GM21367 (cell line): ENCODE results near the gene CAB39.
"Not testable (repeated sequence)": the region's sequence is repeated elsewhere in the genome, so short reads cannot be mapped to it uniquely, and the experiment has no call there.

Experiments used
- ATAC-seq: cut with Tn5 transposase; IDR thresholded peaks from one replicate; pipeline ENCODE4 v1.9.1; 2021; ENCODE audit not compliant: unreplicated experiment

CAB39 gene

DNA sequence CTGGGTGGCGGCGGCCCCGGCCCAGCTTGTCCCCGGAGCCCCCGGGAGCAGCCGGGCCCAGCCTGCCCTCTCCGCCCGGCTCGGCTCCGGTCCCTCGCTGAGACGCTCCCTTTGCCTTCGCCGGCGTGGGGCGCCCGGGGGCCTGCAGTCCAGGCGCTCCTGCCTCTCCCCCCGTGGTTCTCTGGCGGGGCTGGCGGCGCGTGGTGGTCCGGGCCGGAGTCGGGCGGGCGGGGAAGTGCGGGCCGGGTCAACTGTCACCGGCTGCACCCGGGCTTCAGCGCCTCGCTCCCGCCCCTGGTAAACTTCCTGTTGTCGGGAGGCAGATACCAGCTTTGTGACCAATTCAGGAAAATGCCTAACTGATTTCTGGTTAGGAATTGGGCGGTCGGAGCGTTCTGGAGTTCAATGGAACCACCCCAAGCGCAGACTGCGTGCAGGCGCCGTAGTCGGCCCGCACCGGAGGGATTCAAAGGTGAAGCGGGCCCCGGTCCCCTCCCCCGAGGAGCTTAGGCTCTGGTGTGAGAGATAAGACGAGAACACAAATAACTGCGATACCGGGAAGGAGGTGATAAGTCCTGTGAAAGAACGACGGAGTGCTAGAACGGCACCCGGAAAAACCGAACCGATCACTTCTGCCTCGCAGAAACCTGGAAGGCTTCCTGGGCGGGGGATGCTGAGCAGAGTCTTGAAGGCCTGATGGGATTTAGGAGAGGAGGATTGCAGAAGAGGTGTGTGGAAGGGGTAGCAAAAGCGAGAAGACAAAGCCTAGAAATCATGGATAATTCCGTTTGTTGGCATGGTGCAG is 891 bp downstream of the CAB39 start:
- ATAC-seq = peak; percentile 9

DNA sequence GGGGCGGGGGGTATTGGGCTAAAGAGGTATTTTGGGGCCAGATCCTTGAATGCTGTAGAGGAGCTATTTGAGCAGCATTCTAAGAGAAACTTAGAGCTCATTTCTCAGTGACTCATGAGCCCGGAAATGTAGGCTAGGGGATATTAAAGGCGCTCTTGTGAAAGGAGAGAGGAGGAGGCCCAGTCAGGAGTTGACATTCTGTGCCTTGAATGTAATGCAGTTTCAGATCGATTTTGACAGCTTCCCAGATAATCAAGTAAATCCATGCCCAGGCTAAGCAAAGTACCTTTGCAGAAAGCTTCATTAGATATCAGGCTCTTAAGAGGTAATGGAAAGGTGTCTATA is 1.5 kb downstream of the CAB39 start:
- ATAC-seq = no peak

GRCh38 chr2:230715201-230715600 is 2.6 kb downstream of the CAB39 start:
- no peak for ATAC-seq

DNA sequence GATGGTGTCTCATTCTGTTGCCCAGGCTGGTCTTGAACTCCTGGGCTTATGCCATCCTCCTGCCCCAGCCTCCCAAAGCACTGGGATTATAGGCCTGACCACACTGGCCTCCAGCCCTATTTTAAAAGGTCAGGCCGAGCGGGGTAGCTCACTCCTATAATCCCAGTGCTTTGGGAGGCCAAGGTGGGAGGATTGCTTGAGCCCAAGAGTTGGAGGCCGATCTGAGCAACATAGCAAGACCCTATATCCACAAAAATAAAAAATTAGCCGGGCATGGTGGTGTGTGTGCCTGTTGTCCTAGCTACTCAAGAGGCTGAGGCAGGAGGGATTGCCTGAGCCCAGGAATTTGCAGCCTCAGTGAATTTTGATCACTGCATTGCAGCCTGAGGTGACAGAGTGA is 3.9 kb downstream of the CAB39 start:
- ATAC-seq = no peak

DNA sequence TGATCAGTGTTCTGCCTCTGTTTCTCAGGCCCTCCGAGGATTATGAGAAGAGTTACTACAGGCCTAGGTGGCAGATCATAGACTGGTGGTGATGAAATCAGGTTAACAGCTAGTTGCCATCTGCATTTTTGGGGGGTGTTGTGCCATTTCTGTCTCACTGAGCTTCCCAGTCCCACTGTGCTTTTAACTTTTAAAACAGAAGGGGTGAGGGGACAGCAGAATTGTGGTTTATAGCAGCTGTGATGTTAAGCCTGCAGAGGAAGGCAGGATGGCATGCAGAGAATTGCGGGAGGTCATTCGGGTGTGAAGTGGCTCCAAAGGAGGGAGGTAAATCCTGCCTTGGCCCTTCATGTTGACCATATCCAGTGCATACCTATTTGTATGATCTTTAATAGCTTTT is 5.0 kb downstream of the CAB39 start:
- no peak for ATAC-seq

DNA sequence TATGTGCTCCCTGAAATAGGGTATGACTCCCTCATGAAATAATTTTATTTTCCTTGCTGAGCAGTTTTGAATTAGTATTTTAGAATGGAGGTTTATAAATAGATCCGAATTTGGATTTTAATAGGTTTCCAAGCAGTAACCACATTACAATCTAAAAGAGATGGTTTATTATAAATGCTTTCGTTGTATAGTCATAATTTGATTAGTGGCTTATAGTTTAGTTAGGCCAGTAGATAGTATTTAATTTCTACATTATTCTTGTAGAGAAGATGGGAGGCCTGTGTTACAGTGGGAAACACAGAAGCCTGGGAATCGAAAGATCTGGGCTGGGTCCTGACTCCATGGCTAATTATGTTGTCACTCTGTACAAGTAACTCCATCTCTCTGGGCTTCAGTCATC is 6.7 kb downstream of the CAB39 start:
- no peak for ATAC-seq

DNA sequence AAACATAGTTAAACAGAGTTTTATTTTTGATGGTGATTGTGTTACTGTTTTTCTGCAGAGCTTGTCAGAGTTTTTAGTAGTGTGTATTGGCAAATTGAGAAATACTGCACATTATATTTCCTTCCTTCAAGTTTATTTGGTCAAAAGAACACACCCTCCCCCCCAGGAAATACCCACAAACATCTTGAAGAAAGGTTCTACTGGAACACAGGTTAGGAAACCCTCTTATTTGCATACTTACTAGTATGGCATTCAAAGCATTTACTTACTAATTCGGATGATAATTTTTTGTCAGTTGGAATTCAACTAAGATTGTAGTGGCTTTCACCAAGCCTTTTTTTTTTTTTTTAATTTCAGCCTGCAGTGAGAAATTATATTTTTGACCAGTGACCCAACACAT is 9.1 kb downstream of the CAB39 start:
- ATAC-seq = no peak

DNA sequence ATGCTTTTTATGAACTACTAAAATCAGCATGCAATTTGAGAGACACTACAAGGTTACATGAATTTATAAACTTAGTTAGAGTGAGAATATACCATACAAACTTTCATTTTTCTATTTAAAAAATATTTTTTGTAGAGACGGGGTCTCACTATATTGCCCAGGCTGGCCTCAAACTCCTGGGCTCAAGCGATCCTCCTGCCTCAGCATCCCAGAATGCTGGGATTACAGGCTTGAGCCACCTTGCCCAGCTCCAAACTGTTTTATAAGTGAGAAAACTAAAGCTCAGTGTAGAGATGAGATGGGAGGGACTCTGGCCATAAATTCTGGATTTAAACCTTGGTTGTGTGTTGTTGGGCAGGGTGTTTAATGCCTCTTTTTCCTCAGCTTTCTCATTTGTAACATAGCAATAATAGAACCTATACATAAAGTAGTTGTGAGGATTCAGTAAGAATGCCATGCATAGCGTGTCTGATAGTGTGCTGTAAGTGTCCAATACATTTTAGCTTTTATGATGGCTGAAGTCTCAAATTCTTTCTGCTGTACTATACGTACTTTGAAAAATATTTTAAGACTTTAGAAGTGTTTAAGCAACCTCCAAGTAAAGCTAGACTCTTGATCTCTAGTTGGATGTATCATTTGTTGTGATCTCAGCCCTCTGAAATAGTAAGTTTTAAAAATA is 9.7 kb downstream of the CAB39 start:
- ATAC-seq = no peak

- no peak for ATAC-seq
These were observed 10.7 kb downstream of the CAB39 start for GRCh38 chr2:230723363-230723762.

DNA sequence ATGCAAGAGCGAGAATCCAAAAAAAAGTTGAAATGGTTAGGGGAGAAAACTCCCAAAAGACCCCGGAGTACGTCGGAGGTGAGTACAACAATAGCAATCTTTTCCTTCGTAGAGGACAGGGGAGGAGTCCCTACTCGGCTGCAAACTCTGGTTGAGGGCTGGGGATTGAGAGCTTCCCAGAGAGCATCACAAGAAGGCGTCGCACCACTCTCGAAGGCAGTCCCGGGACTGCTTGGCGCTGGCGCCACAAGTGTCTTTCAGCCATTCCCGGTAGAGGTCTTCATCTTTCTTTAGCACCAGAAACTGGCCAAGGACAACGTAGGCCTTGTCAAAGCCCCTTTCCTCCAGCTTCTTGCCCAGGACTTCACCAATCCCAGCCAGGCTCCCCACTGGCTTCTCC is 12.3 kb downstream of the CAB39 start:
- ATAC-seq = not testable (repeated sequence)

GRCh38 chr2:230731512-230731911 is 18.9 kb downstream of the CAB39 start:
- ATAC-seq = no peak

DNA sequence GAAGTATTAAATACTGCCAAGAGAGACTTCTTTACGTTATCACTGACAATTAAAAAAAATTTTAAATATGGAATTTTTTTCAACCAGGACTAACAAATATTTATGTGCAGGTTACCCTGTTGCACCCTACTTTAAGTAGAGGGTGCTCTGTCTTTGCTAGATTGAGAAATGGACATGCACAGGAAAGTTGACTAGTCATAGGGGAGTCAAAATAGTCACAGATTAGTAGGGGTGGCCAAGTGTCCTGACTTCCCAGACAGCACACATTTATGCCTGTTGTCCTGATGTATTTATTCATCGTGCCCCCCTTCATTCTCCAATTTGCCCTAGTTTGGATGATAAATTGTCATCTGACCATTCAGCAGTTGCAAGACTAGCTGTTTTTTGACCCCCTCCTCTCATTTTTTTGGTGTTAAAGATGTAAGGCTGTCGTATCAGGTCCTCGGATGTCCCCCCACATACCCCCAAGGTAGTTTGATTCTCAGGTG is 20.3 kb downstream of the CAB39 start:
- no peak for ATAC-seq

GRCh38 chr2:230734247-230735175 is 21.9 kb downstream of the CAB39 start:
- no peak for ATAC-seq

GRCh38 chr2:230735884-230736283 is 23.2 kb downstream of the CAB39 start:
- ATAC-seq = no peak

GRCh38 chr2:230737300-230737699 is 24.7 kb downstream of the CAB39 start:
- no peak for ATAC-seq

DNA sequence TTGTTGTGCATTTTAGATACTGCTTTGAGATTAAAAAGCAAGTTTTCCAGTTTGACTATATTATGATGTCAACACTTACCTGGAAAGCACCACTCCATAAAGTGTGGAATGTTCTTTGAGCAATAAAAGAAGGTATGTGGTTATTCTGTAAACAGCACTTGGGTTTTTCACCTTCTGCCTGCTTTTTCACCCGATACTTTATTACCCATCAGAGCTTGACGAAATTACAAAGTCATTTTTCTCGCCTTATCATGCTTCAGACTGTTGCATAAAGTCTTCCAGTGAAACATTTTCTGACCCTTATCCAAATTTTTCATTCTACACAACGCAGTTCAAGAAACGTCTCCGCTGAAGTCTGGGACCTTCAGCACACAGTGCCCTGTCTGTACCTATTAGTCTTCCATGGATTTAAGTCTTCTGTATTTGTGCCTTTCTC is 25.2 kb downstream of the CAB39 start:
- ATAC-seq = no peak

DNA sequence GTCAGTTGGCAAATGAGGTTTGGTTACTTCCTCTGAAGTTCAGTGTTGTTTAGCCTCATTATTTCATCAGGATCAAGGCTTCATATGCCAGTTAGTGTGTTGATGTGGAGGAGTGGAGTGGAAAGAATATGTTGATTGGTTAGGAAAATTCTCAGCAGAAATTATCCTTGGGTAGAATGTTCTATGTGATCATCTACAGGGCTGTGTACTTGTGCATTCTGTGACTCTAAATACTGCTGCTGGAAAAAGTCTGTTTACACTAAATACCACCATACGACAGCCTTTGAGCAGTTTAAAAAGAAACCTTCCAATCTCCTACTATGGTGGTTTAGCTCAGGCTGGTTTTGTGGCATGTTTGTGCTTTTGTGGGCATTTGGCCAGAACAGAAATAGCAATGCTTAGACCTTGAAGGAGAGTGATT is 25.8 kb downstream of the CAB39 start:
- no peak for ATAC-seq

DNA sequence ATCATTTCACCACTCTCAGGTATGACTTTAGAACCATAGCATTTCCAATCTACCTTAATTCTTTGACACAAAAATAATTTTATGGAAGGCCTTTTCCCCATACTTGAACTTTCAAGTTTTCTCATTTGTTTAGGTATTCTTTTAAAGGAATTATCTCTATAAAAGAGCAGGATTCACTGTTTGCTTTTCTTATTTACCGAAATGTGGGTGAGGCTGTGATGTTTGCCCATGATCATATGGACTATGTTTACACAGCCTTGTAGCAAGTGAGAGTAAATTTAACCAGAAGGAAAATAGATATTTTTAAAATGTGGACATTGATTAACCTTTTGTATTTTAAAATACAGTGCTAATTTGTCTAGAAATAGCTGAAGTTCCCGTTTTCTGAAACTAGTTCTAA is 26.3 kb downstream of the CAB39 start:
- ATAC-seq = no peak

DNA sequence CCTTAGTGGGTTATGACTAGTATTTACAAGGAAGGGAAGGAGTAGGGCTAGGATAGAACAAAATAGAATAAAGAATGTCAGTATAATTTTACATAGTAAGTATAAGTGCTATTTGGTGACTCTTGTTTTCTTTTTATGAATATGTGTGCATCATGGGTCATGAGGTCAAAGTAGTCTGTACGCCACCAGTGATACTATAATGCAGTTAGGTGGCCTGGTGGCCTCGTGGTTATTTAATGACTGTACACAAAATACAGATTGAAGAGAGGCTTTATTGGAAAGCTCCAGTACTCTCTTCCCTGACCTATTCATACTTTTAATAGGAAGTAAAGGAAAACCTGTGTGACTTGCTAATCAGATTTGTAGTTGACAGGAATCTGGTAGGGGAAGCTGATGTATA is 27.3 kb downstream of the CAB39 start:
- no peak for ATAC-seq

GRCh38 chr2:230742781-230743180 is 30.1 kb downstream of the CAB39 start:
- ATAC-seq = no peak

GRCh38 chr2:230746213-230746612 is 33.6 kb downstream of the CAB39 start:
- no peak for ATAC-seq
